GM12878 (cell line): ENCODE results near the gene PARP2. TPM values are rescaled to one million over a fixed set of nuclear protein-coding genes. Genes with fewer than 3 reads are reported as not detected.

Experiments used
- ATAC-seq: fragments of 200-7000 bp; cut with Tn5 transposase; 3 replicates; pipeline ENCODE4 v1.9.1; 2020; ENCODE audit warnings: mild to moderate bottlenecking, moderate library complexity
- BruUV-seq: library from RNA; stranded (reverse); fragments of 400-500 nt; replicated peaks from 2 replicates; lab custom pipeline; 2021; lab: Mats Ljungman, UMichigan
- CTCF ChIA-PET: fragments of 300-600 bp; sonication (Branson Sonifier 250); formaldehyde crosslinking; extraction: SDS; loops from one replicate; lab custom pipeline; 2021; ENCODE audit warnings: inconsistent platforms; lab: Yijun Ruan, JAX
- POLR2A ChIA-PET: fragments of 350-600 bp; formaldehyde crosslinking; extraction: SDS; loops from one replicate; lab custom pipeline; 2021; ENCODE audit warnings: inconsistent platforms; lab: Charles Lee
- RAD21 ChIA-PET: fragments of 300-600 bp; sonication (Branson Sonifier 250); formaldehyde crosslinking; loops from one replicate; lab custom pipeline; 2023; ENCODE audit warnings: antibody characterized with exemption; ENCODE audit not compliant: unreplicated experiment; lab: Charles Lee
- SMC1A ChIA-PET: fragments of 300-600 bp; sonication (Branson Sonifier 250); formaldehyde crosslinking; loops from one replicate; lab custom pipeline; 2023; ENCODE audit not compliant: unreplicated experiment, uncharacterized antibody; lab: Charles Lee
- DNase-seq: peaks from one replicate; pipeline ENCODE4 v3.0.0-alpha.2; 2011; ENCODE audit warnings: low read depth, low spot score
- FAIRE-seq: peaks from 3 replicates; lab custom pipeline; 2011; peaks lifted over from hg19 to GRCh38; lab: Jason Lieb, UNC
- H2AFZ ChIP-seq: 2 replicates; pipeline ENCODE4 v1.6.0; 2011; ENCODE audit warnings: low read depth, low read length, control low read depth; ENCODE audit not compliant: control insufficient read depth
- H3K27ac ChIP-seq: 2 replicates; pipeline ENCODE4 v1.5.1; 2011; ENCODE audit warnings: control low read depth; ENCODE audit not compliant: control insufficient read depth, insufficient read depth
- H3K27me3 ChIP-seq, 2 experiments: replicated peaks in 1 of 2; 2 replicates each; pipeline versions ENCODE4 v1.6.0 to v1.6.1; 2011; ENCODE audit warnings: low read length in 1 of 2; ENCODE audit not compliant: control insufficient read depth in 2 of 2, insufficient read depth in 2 of 2
- H3K36me3 ChIP-seq, 2 experiments: 2 replicates each; pipeline ENCODE4 v1.5.1; 2011; ENCODE audit warnings: low read length in 1 of 2; ENCODE audit not compliant: control insufficient read depth in 2 of 2, insufficient read depth in 2 of 2
- H3K4me1 ChIP-seq: 2 replicates; pipeline ENCODE4 v1.6.1; 2011; ENCODE audit warnings: mild to moderate bottlenecking, low read length, moderate library complexity, mixed read lengths; ENCODE audit not compliant: control insufficient read depth, insufficient read depth
- H3K4me2 ChIP-seq: 2 replicates; pipeline ENCODE4 v1.6.0; 2011; ENCODE audit warnings: control low read depth; ENCODE audit not compliant: control insufficient read depth, insufficient read depth
- H3K4me3 ChIP-seq: fragments of 200-600 bp; sonication (generic); 2 replicates; pipeline ENCODE4 v1.5.1; 2016
- H3K79me2 ChIP-seq: 2 replicates; pipeline ENCODE4 v1.6.0; 2011; ENCODE audit warnings: low read length; ENCODE audit not compliant: control insufficient read depth, insufficient read depth
- H3K9ac ChIP-seq: 2 replicates; pipeline ENCODE4 v1.8.0; 2011; ENCODE audit warnings: low read length, control low read depth, mixed read lengths; ENCODE audit not compliant: control insufficient read depth, insufficient read depth
- H3K9me3 ChIP-seq: replicated peaks from 3 replicates; pipeline ENCODE4 v1.5.1; 2011; ENCODE audit warnings: mild to moderate bottlenecking, low read length; ENCODE audit not compliant: control insufficient read depth, insufficient read depth
- H4K20me1 ChIP-seq: 2 replicates; pipeline ENCODE4 v1.6.0; 2011; ENCODE audit not compliant: control insufficient read depth, insufficient read depth
- CEBPZ ChIP-seq: fragments of 150-350 bp; IDR thresholded peaks from 2 replicates; pipeline ENCODE4 v1.6.1; 2016; ENCODE audit warnings: low read depth, low read length
- EED ChIP-seq: sonication (generic); IDR thresholded peaks from 2 replicates; pipeline ENCODE4 v1.6.1; 2016; ENCODE audit warnings: antibody characterized with exemption, low read depth
- FOXK2 ChIP-seq: fragments of 450-650 bp; IDR thresholded peaks from 2 replicates; pipeline ENCODE4 v1.6.1; 2017; ENCODE audit warnings: mild to moderate bottlenecking, moderate library complexity
- IRF4 ChIP-seq: IDR thresholded peaks from 2 replicates; pipeline ENCODE4 v1.6.1; 2011; ENCODE audit warnings: low read depth, low read length
- MLLT1 ChIP-seq: fragments of 450-650 bp; IDR thresholded peaks from 2 replicates; pipeline ENCODE4 v1.6.1; 2016; ENCODE audit warnings: mild to moderate bottlenecking
- SMARCA5 ChIP-seq: fragments of 450-650 bp; IDR thresholded peaks from 2 replicates; pipeline ENCODE4 v1.6.1; 2017; ENCODE audit warnings: mild to moderate bottlenecking
- TAF1 ChIP-seq: IDR thresholded peaks from 2 replicates; pipeline ENCODE4 v1.6.1; 2011; ENCODE audit warnings: mild to moderate bottlenecking, low read depth, low read length, borderline replicate concordance
- ZNF592 ChIP-seq: fragments of 450-650 bp; IDR thresholded peaks from 2 replicates; pipeline ENCODE4 v1.6.1; 2017; ENCODE audit warnings: mild to moderate bottlenecking, moderate library complexity
- WGBS: methylation state at CpG from one replicate; pipeline ENCODE4 v1.1.6; 2016; ENCODE audit warnings: low lambda C conversion rate; ENCODE audit not compliant: insufficient replicate concordance, insufficient coverage; ENCODE audit errors: missing lambda C conversion rate; 5-methylcytosine and 5-hydroxymethylcytosine counted together
- in situ Hi-C: fragments of 300-500 bp; cut with MboI; formaldehyde crosslinking; loops from 9 replicates; pipeline ENCODE4 v1.14.3; 2018; ENCODE audit warnings: mixed read lengths
- intact Hi-C: fragments of 100-400 bp; cut with micrococcal nuclease; formaldehyde crosslinking; loops from one replicate; pipeline ENCODE4 v1.14.2; 2022; ENCODE audit not compliant: unreplicated experiment
- polyA plus RNA-seq, 11 experiments: library from polyadenylated mRNA; depleted of rRNA in 4 of 11; unstranded in 6 of 11; stranded (reverse) in 5 of 11; fragments of >200 nt; fragmentation: Nextera tagmentation in 4 of 11; fragmentation: Illumina TruSeq in 1 of 11; extraction: Ambion mirVana in 4 of 11; extraction: Trizol in 1 of 11; gene quantifications; 1 replicate in 1 of 11; 2 replicates in 10 of 11; pipeline versions ENCODE4 v1.2.1 to v1.2.3, GENCODE V29; 2011 to 2016; ENCODE audit warnings: inconsistent platforms in 2 of 11, missing spikeins in 2 of 11, low read depth in 1 of 11
- total RNA-seq, 4 experiments: library from RNA; depleted of rRNA in 3 of 4; stranded (reverse); fragments of >200 nt in 3 of 4; fragmentation: Illumina TruSeq in 1 of 4; extraction: Trizol in 1 of 4; gene quantifications; 2 replicates each; pipeline versions ENCODE4 v1.2.1 to v1.2.3, GENCODE V29; 2013 to 2021

The PARP2 gene
- total and polyA plus RNA-seq, 10 of the 15 experiments (the other 5 are each of a cell fraction or from before 2014, with no cell fraction given), result 26.7 to 75.4 (median 42.3) TPM

- WGBS, result 100% methylated on average over 1 of the region's 1 CpG
- CTCF ChIA-PET, result no interaction called here
- no peak overlapping the region for H3K27ac ChIP-seq
- DNase-seq (no peak), ATAC-seq (no peak), FAIRE-seq (no peak)
- in situ Hi-C loops (no loop called here), intact Hi-C loops (no loop called here)
- BruUV-seq, result no TSS peak
- no peaks in the 10 kb centered on the region for H3K79me2 ChIP-seq
- H3K4me2 ChIP-seq, result no peak overlapping the region
- H3K9ac ChIP-seq, result no peak overlapping the region
- H4K20me1 ChIP-seq, result no peaks in the 10 kb centered on the region
- SMC1A ChIA-PET, result interaction anchor here (3.3 kb wide), 1 partner anchor 52 kb away, joined by 7 read pairs; no protein-coding TSS in a partner anchor
- POLR2A ChIA-PET, result interaction anchor here (1.4 kb wide), 1 partner anchor 75 kb away, joined by 3 read pairs; the partner anchor contains the start of genes APEX1 and OSGEP
- H3K36me3 ChIP-seq, result peaks cover 31 to 42% of the 10 kb centered on the region in 2 experiments
- H2AFZ ChIP-seq, result no peak overlapping the region
- RAD21 ChIA-PET, result no interaction called here
- H3K4me3 ChIP-seq, result no peak overlapping the region
- no peaks in the 10 kb centered on the region for H3K9me3 ChIP-seq
- no peak for TF ChIP-seq SMARCA5
- no peaks in the 10 kb centered on the region for H3K4me1 ChIP-seq
- H3K27me3 ChIP-seq, result no peaks in the 10 kb centered on the region
These were observed 36.3 kb downstream of the PARP2 start for GRCh38 chr14:20379743-20380142.

- Histone ChIP-seq H3K4me3 (no peak overlapping the region), H4K20me1 (no peaks in the 10 kb centered on the region), H3K79me2 (no peaks in the 10 kb centered on the region), H3K4me2 (no peak overlapping the region), H3K27me3 (no peaks in the 10 kb centered on the region), H3K4me1 (no peaks in the 10 kb centered on the region), H2AFZ (no peak overlapping the region), H3K9me3 (no peaks in the 10 kb centered on the region), H3K36me3 (peaks cover 33 to 44% of the 10 kb centered on the region in 2 experiments), H3K9ac (no peak overlapping the region), H3K27ac (no peak overlapping the region)
- FAIRE-seq (no peak), DNase-seq (no peak), ATAC-seq (no peak)
- intact Hi-C loops, result no loop called here
- no TSS peak for BruUV-seq
- WGBS, result 87% methylated on average over 6 of the region's 6 CpGs
- in situ Hi-C loops, result no loop called here
- RAD21 ChIA-PET, result no interaction called here
- CTCF ChIA-PET, result no interaction called here
- SMC1A ChIA-PET, result interaction anchor here (3.3 kb wide), 1 partner anchor 53 kb away, joined by 7 read pairs; no protein-coding TSS in a partner anchor
- POLR2A ChIA-PET, result interaction anchor here (0.6 to 1.4 kb wide), 2 partner anchors 11 to 74 kb away, joined by 3 read pairs; partner anchors contain the start of genes APEX1 and OSGEP
- TF ChIP-seq ZNF592 (no peak), CEBPZ (no peak), IRF4 (no peak), TAF1 (no peak), MLLT1 (no peak), EED (no peak), FOXK2 (no peak)
These were observed 37.2 kb downstream of the PARP2 start for GRCh38 chr14:20380681-20381080.
